Prostate gland (tissue), 2 donors: ENCODE data around the gene UBALD2.

Experiments used
- CTCF ChIP-seq, 4 experiments: fragments of 200-600 bp in 2 of 4; fragments of 450-650 bp in 2 of 4; sonication (generic) in 2 of 4; IDR thresholded peaks; 1 replicate in 3 of 4; 2 replicates in 1 of 4; pipeline ENCODE4 v1.5.1; 2016 to 2019; ENCODE audit warnings: antibody characterized with exemption in 4 of 4, mild to moderate bottlenecking in 2 of 4, moderate library complexity in 2 of 4
- POLR2A ChIP-seq: fragments of 450-650 bp; IDR thresholded peaks from one replicate; pipeline ENCODE4 v1.6.1; 2016; ENCODE audit warnings: antibody characterized with exemption, mild to moderate bottlenecking

GRCh38 chr17:76263896-76264295 is 1.3 kb upstream of the UBALD2 start:
- TF ChIP-seq CTCF (IDR thresholded peaks at IDR 0.05) = no peak
- no peak for TF ChIP-seq POLR2A
